GM23338 (cell line): ENCODE results near the gene PPP6R3. TPM values are rescaled to one million over a fixed set of nuclear protein-coding genes. Genes with fewer than 3 reads are reported as not detected.

ENCODE experiments used
- ATAC-seq: fragments of 200-7000 bp; cut with Tn5 transposase; 3 replicates; pipeline ENCODE4 v1.9.1; 2020
- DNase-seq: peaks from one replicate; pipeline ENCODE4 v3.0.0-alpha.2; 2015; ENCODE audit warnings: low spot score
- H2AFZ ChIP-seq: fragments of 200-600 bp; sonication (generic); 2 replicates; pipeline ENCODE4 v1.8.0; 2016; ENCODE audit warnings: antibody characterized with exemption, mild to moderate bottlenecking, moderate library complexity
- H3F3A ChIP-seq: fragments of 200-600 bp; sonication (generic); replicated peaks from 2 replicates; pipeline ENCODE4 v1.8.0; 2017; ENCODE audit warnings: antibody characterized with exemption, mixed run types, low read depth
- H3K27ac ChIP-seq: fragments of 200-600 bp; sonication (generic); 2 replicates; pipeline ENCODE4 v1.6.1; 2016; ENCODE audit warnings: low read depth
- H3K27me3 ChIP-seq: fragments of 200-600 bp; sonication (generic); 2 replicates; pipeline ENCODE4 v1.8.0; 2016; ENCODE audit warnings: mild to moderate bottlenecking, mixed run types, moderate library complexity; ENCODE audit not compliant: insufficient read depth
- H3K36me3 ChIP-seq: fragments of 200-600 bp; sonication (generic); 2 replicates; pipeline ENCODE4 v1.8.0; 2016; ENCODE audit warnings: mild to moderate bottlenecking; ENCODE audit not compliant: insufficient read depth
- H3K4me1 ChIP-seq: fragments of 200-600 bp; sonication (generic); 2 replicates; pipeline ENCODE4 v1.8.0; 2016; ENCODE audit warnings: mild to moderate bottlenecking, moderate library complexity; ENCODE audit not compliant: insufficient read depth
- H3K4me2 ChIP-seq: fragments of 200-600 bp; sonication (generic); 2 replicates; pipeline ENCODE4 v1.7.1; 2017; ENCODE audit warnings: mixed run types
- H3K4me3 ChIP-seq: fragments of 200-600 bp; sonication (generic); 2 replicates; pipeline ENCODE4 v1.6.1; 2016; ENCODE audit warnings: mixed run types
- H3K79me2 ChIP-seq: fragments of 200-600 bp; sonication (generic); replicated peaks from 2 replicates; pipeline ENCODE4 v1.8.0; 2017; ENCODE audit warnings: mild to moderate bottlenecking; ENCODE audit not compliant: insufficient read depth
- H3K9me2 ChIP-seq: fragments of 200-600 bp; sonication (generic); 2 replicates; pipeline ENCODE4 v1.8.0; 2017; ENCODE audit not compliant: insufficient read depth
- H4K20me1 ChIP-seq: fragments of 200-600 bp; sonication (generic); replicated peaks from 2 replicates; pipeline ENCODE4 v1.8.0; 2017; ENCODE audit warnings: mild to moderate bottlenecking; ENCODE audit not compliant: insufficient read depth
- H3K27ac Mint-ChIP-seq: 2 replicates; pipeline ENCODE4 v1.8.0; 2020; ENCODE audit warnings: inconsistent platforms, mild to moderate bottlenecking, moderate library complexity, mixed read lengths
- H3K27me3 Mint-ChIP-seq: 3 replicates; pipeline ENCODE4 v1.8.0; 2022; ENCODE audit warnings: low read depth, mild to moderate bottlenecking, moderate library complexity, mixed read lengths, inconsistent platforms; ENCODE audit not compliant: insufficient read depth, poor library complexity
- H3K36me3 Mint-ChIP-seq: 3 replicates; pipeline ENCODE4 v1.8.0; 2021; ENCODE audit warnings: low read depth, mild to moderate bottlenecking, inconsistent platforms, moderate library complexity, mixed read lengths
- H3K4me1 Mint-ChIP-seq: 3 replicates; pipeline ENCODE4 v1.8.0; 2020; ENCODE audit warnings: mild to moderate bottlenecking, inconsistent platforms, mixed read lengths
- H3K4me3 Mint-ChIP-seq: 3 replicates; pipeline ENCODE4 v1.8.0; 2021; ENCODE audit warnings: moderate library complexity, mild to moderate bottlenecking, inconsistent platforms, mixed read lengths
- H3K9me3 Mint-ChIP-seq: 3 replicates; pipeline ENCODE4 v1.8.0; 2020; ENCODE audit warnings: moderate library complexity, mild to moderate bottlenecking, inconsistent platforms, mixed read lengths
- CREB1 ChIP-seq: fragments of 250-450 bp; sonication (Bioruptor Pico); IDR thresholded peaks from 2 replicates; pipeline ENCODE4 v1.5.0; 2020; ENCODE audit warnings: low read depth, mild to moderate bottlenecking, moderate library complexity
- ETS1 ChIP-seq: IDR thresholded peaks from 2 replicates; pipeline ENCODE4 v1.6.1; 2016; ENCODE audit warnings: antibody characterized with exemption
- EZH2 ChIP-seq: fragments of 200-600 bp; sonication (generic); IDR thresholded peaks from one replicate; pipeline ENCODE4 v1.8.0; 2017; ENCODE audit warnings: antibody characterized with exemption, mild to moderate bottlenecking, low read depth; ENCODE audit not compliant: unreplicated experiment
- JUNB ChIP-seq: IDR thresholded peaks from one replicate; pipeline ENCODE4 v1.6.1; 2016; ENCODE audit warnings: antibody characterized with exemption; ENCODE audit not compliant: unreplicated experiment
- NANOG ChIP-seq: IDR thresholded peaks from 2 replicates; pipeline ENCODE4 v1.6.1; 2016; ENCODE audit warnings: antibody characterized with exemption, borderline replicate concordance
- POLR2AphosphoS5 ChIP-seq: IDR thresholded peaks from 2 replicates; pipeline ENCODE4 v1.6.1; 2016; ENCODE audit warnings: antibody characterized with exemption, low read depth
- STAT1 ChIP-seq: IDR thresholded peaks from one replicate; pipeline ENCODE4 v1.6.1; 2016; ENCODE audit warnings: antibody characterized with exemption; ENCODE audit not compliant: unreplicated experiment
- ZNF331 ChIP-seq: fragments of 250-450 bp; sonication (Bioruptor Pico); IDR thresholded peaks from 2 replicates; pipeline ENCODE4 v1.5.0; 2020; ENCODE audit warnings: low read depth, mild to moderate bottlenecking, moderate library complexity
- polyA plus RNA-seq: library from polyadenylated mRNA; unstranded; fragments of >200 nt; fragmentation: Nextera tagmentation; extraction: Ambion mirVana; gene quantifications from 2 replicates; pipeline ENCODE4 v1.2.1, GENCODE V29; 2016
- total RNA-seq: library from RNA; depleted of rRNA; stranded (reverse); fragments of >200 nt; shearing (Covaris generic); gene quantifications from 2 replicates; pipeline ENCODE4 v1.2.3, GENCODE V29; 2014
- TF ChIP-seq, protein P1 (sequence below): IDR thresholded peaks from one replicate; pipeline ENCODE4 v1.6.1; 2018; ENCODE audit warnings: antibody characterized with exemption; ENCODE audit not compliant: unreplicated experiment
- TF ChIP-seq, protein P2 (sequence below), 2 experiments: fragments of 200-600 bp in 1 of 2; sonication (generic) in 1 of 2; conservative IDR thresholded peaks; 2 replicates each; pipeline versions ENCODE4 v1.5.1 to v1.6.1; 2016 to 2017; ENCODE audit warnings: antibody characterized with exemption in 2 of 2, low read depth in 2 of 2, mild to moderate bottlenecking in 2 of 2, moderate library complexity in 1 of 2
- TF ChIP-seq, protein P3 (sequence below): fragments of 250-450 bp; sonication (Bioruptor Pico); IDR thresholded peaks from 2 replicates; pipeline ENCODE4 v1.5.0; 2020; ENCODE audit warnings: mild to moderate bottlenecking, moderate library complexity

Gene PPP6R3
- total and polyA plus RNA-seq, 2 experiments from 2014 or later: 170 to 268 TPM

GRCh38 chr11:68583041-68583446 lies 122.5 kb downstream of the PPP6R3 start:
- Mint-ChIP-seq H3K9me3 (no peaks in the 10 kb centered on the region), H3K27me3 (peaks cover 7% of the 10 kb centered on the region), H3K36me3 (peaks cover 61% of the 10 kb centered on the region)

More at GRCh38 chr11:68583041-68583446, 122.5 kb downstream of the PPP6R3 start:
- H3K27me3 ChIP-seq: no peaks in the 10 kb centered on the region
- Mint-ChIP-seq H3K4me1 (peaks cover 4% of the 10 kb centered on the region; the same call in 2 of the 3 replicates), H3K27ac (no peak overlapping the region), H3K4me3 (no peak overlapping the region)
- H3F3A ChIP-seq: peaks cover 14% of the 10 kb centered on the region
- H2AFZ ChIP-seq: no peak overlapping the region
- ATAC-seq (no peak), DNase-seq (no peak)
- no peak overlapping the region for H3K27ac ChIP-seq
- H3K4me3 ChIP-seq: no peak overlapping the region
- no peak overlapping the region for H3K4me2 ChIP-seq
- peaks cover 29% of the 10 kb centered on the region for H3K36me3 ChIP-seq
- TF ChIP-seq, protein P1, sequence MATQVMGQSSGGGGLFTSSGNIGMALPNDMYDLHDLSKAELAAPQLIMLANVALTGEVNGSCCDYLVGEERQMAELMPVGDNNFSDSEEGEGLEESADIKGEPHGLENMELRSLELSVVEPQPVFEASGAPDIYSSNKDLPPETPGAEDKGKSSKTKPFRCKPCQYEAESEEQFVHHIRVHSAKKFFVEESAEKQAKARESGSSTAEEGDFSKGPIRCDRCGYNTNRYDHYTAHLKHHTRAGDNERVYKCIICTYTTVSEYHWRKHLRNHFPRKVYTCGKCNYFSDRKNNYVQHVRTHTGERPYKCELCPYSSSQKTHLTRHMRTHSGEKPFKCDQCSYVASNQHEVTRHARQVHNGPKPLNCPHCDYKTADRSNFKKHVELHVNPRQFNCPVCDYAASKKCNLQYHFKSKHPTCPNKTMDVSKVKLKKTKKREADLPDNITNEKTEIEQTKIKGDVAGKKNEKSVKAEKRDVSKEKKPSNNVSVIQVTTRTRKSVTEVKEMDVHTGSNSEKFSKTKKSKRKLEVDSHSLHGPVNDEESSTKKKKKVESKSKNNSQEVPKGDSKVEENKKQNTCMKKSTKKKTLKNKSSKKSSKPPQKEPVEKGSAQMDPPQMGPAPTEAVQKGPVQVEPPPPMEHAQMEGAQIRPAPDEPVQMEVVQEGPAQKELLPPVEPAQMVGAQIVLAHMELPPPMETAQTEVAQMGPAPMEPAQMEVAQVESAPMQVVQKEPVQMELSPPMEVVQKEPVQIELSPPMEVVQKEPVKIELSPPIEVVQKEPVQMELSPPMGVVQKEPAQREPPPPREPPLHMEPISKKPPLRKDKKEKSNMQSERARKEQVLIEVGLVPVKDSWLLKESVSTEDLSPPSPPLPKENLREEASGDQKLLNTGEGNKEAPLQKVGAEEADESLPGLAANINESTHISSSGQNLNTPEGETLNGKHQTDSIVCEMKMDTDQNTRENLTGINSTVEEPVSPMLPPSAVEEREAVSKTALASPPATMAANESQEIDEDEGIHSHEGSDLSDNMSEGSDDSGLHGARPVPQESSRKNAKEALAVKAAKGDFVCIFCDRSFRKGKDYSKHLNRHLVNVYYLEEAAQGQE: no peak
- TF ChIP-seq POLR2AphosphoS5 (no peak), NANOG (no peak), CREB1 (CRISPR knock-in tag) (no peak), JUNB (no peak), ETS1 (no peak), EZH2 (no peak), ZNF331 (no peak), STAT1 (no peak)
- TF ChIP-seq, protein P2, sequence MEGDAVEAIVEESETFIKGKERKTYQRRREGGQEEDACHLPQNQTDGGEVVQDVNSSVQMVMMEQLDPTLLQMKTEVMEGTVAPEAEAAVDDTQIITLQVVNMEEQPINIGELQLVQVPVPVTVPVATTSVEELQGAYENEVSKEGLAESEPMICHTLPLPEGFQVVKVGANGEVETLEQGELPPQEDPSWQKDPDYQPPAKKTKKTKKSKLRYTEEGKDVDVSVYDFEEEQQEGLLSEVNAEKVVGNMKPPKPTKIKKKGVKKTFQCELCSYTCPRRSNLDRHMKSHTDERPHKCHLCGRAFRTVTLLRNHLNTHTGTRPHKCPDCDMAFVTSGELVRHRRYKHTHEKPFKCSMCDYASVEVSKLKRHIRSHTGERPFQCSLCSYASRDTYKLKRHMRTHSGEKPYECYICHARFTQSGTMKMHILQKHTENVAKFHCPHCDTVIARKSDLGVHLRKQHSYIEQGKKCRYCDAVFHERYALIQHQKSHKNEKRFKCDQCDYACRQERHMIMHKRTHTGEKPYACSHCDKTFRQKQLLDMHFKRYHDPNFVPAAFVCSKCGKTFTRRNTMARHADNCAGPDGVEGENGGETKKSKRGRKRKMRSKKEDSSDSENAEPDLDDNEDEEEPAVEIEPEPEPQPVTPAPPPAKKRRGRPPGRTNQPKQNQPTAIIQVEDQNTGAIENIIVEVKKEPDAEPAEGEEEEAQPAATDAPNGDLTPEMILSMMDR (conservative IDR thresholded peaks at IDR 0.05; ENCODE audit: low read depth in 2 of 2): no peak
- TF ChIP-seq, protein P3, sequence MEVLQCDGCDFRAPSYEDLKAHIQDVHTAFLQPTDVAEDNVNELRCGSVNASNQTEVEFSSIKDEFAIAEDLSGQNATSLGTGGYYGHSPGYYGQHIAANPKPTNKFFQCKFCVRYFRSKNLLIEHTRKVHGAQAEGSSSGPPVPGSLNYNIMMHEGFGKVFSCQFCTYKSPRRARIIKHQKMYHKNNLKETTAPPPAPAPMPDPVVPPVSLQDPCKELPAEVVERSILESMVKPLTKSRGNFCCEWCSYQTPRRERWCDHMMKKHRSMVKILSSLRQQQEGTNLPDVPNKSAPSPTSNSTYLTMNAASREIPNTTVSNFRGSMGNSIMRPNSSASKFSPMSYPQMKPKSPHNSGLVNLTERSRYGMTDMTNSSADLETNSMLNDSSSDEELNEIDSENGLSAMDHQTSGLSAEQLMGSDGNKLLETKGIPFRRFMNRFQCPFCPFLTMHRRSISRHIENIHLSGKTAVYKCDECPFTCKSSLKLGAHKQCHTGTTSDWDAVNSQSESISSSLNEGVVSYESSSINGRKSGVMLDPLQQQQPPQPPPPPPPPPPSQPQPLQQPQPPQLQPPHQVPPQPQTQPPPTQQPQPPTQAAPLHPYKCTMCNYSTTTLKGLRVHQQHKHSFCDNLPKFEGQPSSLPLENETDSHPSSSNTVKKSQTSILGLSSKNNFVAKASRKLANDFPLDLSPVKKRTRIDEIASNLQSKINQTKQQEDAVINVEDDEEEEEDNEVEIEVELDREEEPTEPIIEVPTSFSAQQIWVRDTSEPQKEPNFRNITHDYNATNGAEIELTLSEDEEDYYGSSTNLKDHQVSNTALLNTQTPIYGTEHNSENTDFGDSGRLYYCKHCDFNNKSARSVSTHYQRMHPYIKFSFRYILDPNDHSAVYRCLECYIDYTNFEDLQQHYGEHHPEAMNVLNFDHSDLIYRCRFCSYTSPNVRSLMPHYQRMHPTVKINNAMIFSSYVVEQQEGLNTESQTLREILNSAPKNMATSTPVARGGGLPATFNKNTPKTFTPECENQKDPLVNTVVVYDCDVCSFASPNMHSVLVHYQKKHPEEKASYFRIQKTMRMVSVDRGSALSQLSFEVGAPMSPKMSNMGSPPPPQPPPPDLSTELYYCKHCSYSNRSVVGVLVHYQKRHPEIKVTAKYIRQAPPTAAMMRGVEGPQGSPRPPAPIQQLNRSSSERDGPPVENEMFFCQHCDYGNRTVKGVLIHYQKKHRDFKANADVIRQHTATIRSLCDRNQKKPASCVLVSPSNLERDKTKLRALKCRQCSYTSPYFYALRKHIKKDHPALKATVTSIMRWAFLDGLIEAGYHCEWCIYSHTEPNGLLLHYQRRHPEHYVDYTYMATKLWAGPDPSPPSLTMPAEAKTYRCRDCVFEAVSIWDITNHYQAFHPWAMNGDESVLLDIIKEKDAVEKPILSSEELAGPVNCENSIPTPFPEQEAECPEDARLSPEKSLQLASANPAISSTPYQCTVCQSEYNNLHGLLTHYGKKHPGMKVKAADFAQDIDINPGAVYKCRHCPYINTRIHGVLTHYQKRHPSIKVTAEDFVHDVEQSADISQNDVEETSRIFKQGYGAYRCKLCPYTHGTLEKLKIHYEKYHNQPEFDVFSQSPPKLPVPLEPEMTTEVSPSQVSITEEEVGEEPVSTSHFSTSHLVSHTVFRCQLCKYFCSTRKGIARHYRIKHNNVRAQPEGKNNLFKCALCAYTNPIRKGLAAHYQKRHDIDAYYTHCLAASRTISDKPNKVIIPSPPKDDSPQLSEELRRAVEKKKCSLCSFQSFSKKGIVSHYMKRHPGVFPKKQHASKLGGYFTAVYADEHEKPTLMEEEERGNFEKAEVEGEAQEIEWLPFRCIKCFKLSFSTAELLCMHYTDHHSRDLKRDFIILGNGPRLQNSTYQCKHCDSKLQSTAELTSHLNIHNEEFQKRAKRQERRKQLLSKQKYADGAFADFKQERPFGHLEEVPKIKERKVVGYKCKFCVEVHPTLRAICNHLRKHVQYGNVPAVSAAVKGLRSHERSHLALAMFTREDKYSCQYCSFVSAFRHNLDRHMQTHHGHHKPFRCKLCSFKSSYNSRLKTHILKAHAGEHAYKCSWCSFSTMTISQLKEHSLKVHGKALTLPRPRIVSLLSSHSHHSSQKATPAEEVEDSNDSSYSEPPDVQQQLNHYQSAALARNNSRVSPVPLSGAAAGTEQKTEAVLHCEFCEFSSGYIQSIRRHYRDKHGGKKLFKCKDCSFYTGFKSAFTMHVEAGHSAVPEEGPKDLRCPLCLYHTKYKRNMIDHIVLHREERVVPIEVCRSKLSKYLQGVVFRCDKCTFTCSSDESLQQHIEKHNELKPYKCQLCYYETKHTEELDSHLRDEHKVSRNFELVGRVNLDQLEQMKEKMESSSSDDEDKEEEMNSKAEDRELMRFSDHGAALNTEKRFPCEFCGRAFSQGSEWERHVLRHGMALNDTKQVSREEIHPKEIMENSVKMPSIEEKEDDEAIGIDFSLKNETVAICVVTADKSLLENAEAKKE: no peak
- H4K20me1 ChIP-seq: peaks cover 29% of the 10 kb centered on the region
- no peaks in the 10 kb centered on the region for H3K9me2 ChIP-seq
- peaks cover 16% of the 10 kb centered on the region for H3K79me2 ChIP-seq
- H3K4me1 ChIP-seq: no peaks in the 10 kb centered on the region
